Thyroid gland (tissue), 4 donors: ENCODE data around the gene WAPL. TPM values are rescaled to one million over a fixed set of nuclear protein-coding genes. Genes with fewer than 3 reads are reported as not detected.

Experiments
- DNase-seq, 2 donors: peaks; one replicate each; pipeline ENCODE4 v3.0.0-alpha.2; 2019
- H3K27ac ChIP-seq, 3 donors: fragments of 200-600 bp; sonication (generic); 1 replicate in 2 of 3; 2 replicates in 1 of 3; pipeline ENCODE4 v1.5.1; 2016 to 2019; ENCODE audit warnings: mild to moderate bottlenecking in 1 of 3, moderate library complexity in 1 of 3
- H3K27me3 ChIP-seq: fragments of 200-600 bp; sonication (generic); one replicate; pipeline ENCODE4 v1.5.1; 2019
- H3K36me3 ChIP-seq, 2 donors: fragments of 200-600 bp; sonication (generic); one replicate each; pipeline ENCODE4 v1.5.1; 2016 to 2019
- H3K4me1 ChIP-seq, 2 donors: fragments of 200-600 bp; sonication (generic); one replicate each; pipeline ENCODE4 v1.5.1; 2017 to 2019
- H3K4me3 ChIP-seq, 3 donors: fragments of 200-600 bp; sonication (generic); replicated peaks in 1 of 3; 1 replicate in 2 of 3; 2 replicates in 1 of 3; pipeline ENCODE4 v1.5.1; 2016; ENCODE audit warnings: mild to moderate bottlenecking in 1 of 3
- H3K9me3 ChIP-seq: fragments of 200-600 bp; sonication (generic); one replicate; pipeline ENCODE4 v1.5.1; 2017
- POLR2A ChIP-seq, 2 donors: fragments of 450-650 bp; IDR thresholded peaks; one replicate each; pipeline ENCODE4 v1.6.1; 2017; ENCODE audit warnings: antibody characterized with exemption in 2 of 2, mild to moderate bottlenecking in 2 of 2, moderate library complexity in 1 of 2
- WGBS, 2 donors: methylation state at CpG; one replicate each; pipeline ENCODE4 v1.1.5; 2017; 5-methylcytosine and 5-hydroxymethylcytosine counted together
- intact Hi-C: fragments of 100-400 bp; cut with DNase I; formaldehyde crosslinking; loops from one replicate; pipeline ENCODE4 v1.15.1; 2023
- total RNA-seq, 4 donors: library from RNA; depleted of rRNA; stranded (reverse); fragments of >200 nt; gene quantifications; one replicate each; pipeline ENCODE4 v1.2.3, GENCODE V29; 2016
- TF ChIP-seq, protein P1 (sequence below), 6 experiments: fragments of 200-600 bp in 3 of 6; fragments of 450-650 bp in 3 of 6; sonication (generic) in 3 of 6; IDR thresholded peaks; one replicate each; pipeline ENCODE4 v1.5.1; 2016 to 2019; ENCODE audit warnings: antibody characterized with exemption in 6 of 6, mild to moderate bottlenecking in 2 of 6, inconsistent platforms in 1 of 6, moderate library complexity in 1 of 6

Gene WAPL
- total RNA-seq, 4 donors from 2014 or later: 44.2 to 62.1 (median 51.7) TPM

DNA sequence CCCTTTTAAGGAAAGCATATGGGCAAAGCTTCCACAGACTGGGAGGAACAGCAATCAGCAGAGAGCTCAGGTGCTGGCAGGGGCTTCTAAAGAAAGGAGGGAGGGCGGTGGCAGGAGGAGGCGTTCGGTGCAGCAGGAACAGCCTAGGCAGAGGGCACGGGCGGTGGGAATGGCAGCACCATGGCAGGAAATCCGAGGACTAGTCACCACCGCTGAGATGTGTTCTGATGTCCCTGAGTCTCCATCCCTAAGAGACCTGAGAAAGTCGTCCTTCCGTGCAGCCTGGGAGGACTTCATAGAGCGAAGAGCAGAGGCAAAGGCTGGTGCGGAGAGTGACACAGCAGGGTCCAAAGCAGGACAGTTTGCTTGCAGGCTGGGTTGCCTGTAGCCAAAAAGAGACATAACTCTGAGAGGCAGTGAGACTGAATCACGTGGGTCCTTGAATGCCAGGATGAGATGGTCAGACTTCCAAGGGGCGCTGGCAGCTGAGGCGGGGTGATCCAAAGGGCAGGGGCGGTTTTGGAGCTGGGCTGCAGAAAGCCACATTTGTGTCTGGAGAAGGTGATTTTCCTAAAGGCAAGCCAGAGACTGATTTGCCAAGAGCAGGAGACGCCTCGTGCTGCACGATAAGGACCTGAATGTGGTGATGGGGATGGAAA, 119.2 kb downstream of the WAPL start:
- TF ChIP-seq, protein P1, sequence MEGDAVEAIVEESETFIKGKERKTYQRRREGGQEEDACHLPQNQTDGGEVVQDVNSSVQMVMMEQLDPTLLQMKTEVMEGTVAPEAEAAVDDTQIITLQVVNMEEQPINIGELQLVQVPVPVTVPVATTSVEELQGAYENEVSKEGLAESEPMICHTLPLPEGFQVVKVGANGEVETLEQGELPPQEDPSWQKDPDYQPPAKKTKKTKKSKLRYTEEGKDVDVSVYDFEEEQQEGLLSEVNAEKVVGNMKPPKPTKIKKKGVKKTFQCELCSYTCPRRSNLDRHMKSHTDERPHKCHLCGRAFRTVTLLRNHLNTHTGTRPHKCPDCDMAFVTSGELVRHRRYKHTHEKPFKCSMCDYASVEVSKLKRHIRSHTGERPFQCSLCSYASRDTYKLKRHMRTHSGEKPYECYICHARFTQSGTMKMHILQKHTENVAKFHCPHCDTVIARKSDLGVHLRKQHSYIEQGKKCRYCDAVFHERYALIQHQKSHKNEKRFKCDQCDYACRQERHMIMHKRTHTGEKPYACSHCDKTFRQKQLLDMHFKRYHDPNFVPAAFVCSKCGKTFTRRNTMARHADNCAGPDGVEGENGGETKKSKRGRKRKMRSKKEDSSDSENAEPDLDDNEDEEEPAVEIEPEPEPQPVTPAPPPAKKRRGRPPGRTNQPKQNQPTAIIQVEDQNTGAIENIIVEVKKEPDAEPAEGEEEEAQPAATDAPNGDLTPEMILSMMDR (IDR thresholded peaks at IDR 0.05): no peak
- TF ChIP-seq POLR2A (IDR thresholded peaks at IDR 0.05): no peak
- 22 to 32% methylated on average over 18 of the region's 18 CpGs for WGBS, 2 donors
- no peaks in the 10 kb centered on the region for H3K9me3 ChIP-seq
- no peaks in the 10 kb centered on the region for H3K36me3 ChIP-seq
- DNase-seq: peak; percentile 21 to 32
- H3K4me3 ChIP-seq: no peak overlapping the region
- intact Hi-C loops: loop anchor here (5.0 kb wide), 1 partner anchor 120 kb away; the partner anchor contains the start of gene WAPL
- no peaks in the 10 kb centered on the region for H3K27me3 ChIP-seq
- peak overlapping the region; percentile 38 to 82 (median 57) for H3K27ac ChIP-seq
- H3K4me1 ChIP-seq: peaks cover 28 to 31% of the 10 kb centered on the region in 2 donors

DNA sequence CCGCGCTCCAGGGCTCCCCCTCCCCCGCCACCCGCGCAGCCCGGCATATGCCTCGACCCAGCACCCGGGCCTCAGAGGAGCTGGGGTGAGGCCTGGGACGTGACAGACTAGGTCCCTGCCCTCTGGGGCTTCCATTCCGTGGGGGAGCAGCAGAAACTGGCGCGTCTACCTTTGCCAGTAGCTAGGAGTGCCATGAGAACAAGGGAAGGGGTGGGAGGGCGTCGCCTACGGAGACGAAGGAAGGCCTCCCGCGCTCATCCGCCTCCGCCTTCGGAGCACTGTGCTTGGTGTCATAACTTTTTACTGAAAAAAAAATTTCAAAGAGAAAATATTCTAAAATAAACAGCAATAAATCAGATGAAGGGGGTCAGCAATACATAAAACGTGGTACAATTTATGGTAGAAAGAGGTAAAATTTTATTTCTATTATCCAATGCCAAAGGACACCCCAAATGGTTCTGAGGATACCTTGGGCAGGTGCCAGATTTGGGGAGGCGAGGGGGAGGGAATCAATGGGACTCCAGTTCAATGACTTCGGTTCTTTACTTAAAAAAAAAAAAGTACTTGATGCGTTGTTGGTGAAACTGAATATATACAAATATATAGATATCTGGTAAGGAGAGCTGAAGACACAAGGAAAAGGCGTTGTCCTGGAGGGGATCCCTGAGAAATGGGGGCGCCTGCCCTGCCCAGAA, 119.9 kb downstream of the WAPL start:
- 30 to 40% methylated on average over 26 to 27 of the region's 27 CpGs for WGBS, 2 donors
- intact Hi-C loops: loop anchor here (5.0 kb wide), 1 partner anchor 121 kb away; the partner anchor contains the start of gene WAPL
- H3K4me1 ChIP-seq: peaks cover 28 to 31% of the 10 kb centered on the region in 2 donors
- no peaks in the 10 kb centered on the region for H3K36me3 ChIP-seq
- H3K27me3 ChIP-seq: no peaks in the 10 kb centered on the region
- H3K27ac ChIP-seq: peak overlapping the region; percentile 57 to 93 (median 82)
- no peak for TF ChIP-seq POLR2A (IDR thresholded peaks at IDR 0.05)
- TF ChIP-seq, protein P1 (IDR thresholded peaks at IDR 0.05): no peak
- H3K4me3 ChIP-seq: peak overlapping the region in 1 of 3 donors; percentile 60
- DNase-seq: peak; percentile 22 to 29
- H3K9me3 ChIP-seq: no peaks in the 10 kb centered on the region

- no peaks in the 10 kb centered on the region for H3K9me3 ChIP-seq
- WGBS, 2 donors: 0 to 3% methylated on average over 19 to 28 of the region's 76 CpGs
- TF ChIP-seq POLR2A (IDR thresholded peaks at IDR 0.05): no peak
- TF ChIP-seq, protein P1 (IDR thresholded peaks at IDR 0.05): peak in 2 of 6 experiments; percentile 16
- intact Hi-C loops: loop anchor here (5.0 kb wide), 1 partner anchor 121 kb away; the partner anchor contains the start of gene WAPL
- peaks cover 28 to 31% of the 10 kb centered on the region in 2 donors for H3K4me1 ChIP-seq
- H3K4me3 ChIP-seq: peak overlapping the region; percentile 53 to 71 (median 60)
- H3K36me3 ChIP-seq: no peaks in the 10 kb centered on the region
- peak; percentile 68 to 69 for DNase-seq
- H3K27ac ChIP-seq: peak overlapping the region; percentile 1 to 93 (median 82)
- H3K27me3 ChIP-seq: no peaks in the 10 kb centered on the region
Measured at GRCh38 chr10:86400705-86401587, 120.6 kb downstream of the WAPL start.

GRCh38 chr10:86399879-86400704, 121.5 kb downstream of the WAPL start:
- H3K9me3 ChIP-seq: no peaks in the 10 kb centered on the region
- no peaks in the 10 kb centered on the region for H3K27me3 ChIP-seq
- H3K4me3 ChIP-seq: peak overlapping the region; percentile 53 to 71 (median 60)
- H3K27ac ChIP-seq: peak overlapping the region; percentile 48 to 93 (median 82)
- no peaks in the 10 kb centered on the region for H3K36me3 ChIP-seq
- peaks cover 28 to 31% of the 10 kb centered on the region in 2 donors for H3K4me1 ChIP-seq
- WGBS, 2 donors: 0 to 1% methylated on average over 18 to 32 of the region's 90 CpGs
- TF ChIP-seq POLR2A (IDR thresholded peaks at IDR 0.05): peak; percentile 18 to 60
- TF ChIP-seq, protein P1 (IDR thresholded peaks at IDR 0.05): peak; percentile 88 to 98 (median 94)
- DNase-seq: peak; percentile 97 to 98
- intact Hi-C loops: loop anchor here (2.0 to 5.0 kb wide), 2 partner anchors 122 to 185 kb away; partner anchors contain the start of gene WAPL
